ENCODE results near the gene ABCA13.

DNA sequence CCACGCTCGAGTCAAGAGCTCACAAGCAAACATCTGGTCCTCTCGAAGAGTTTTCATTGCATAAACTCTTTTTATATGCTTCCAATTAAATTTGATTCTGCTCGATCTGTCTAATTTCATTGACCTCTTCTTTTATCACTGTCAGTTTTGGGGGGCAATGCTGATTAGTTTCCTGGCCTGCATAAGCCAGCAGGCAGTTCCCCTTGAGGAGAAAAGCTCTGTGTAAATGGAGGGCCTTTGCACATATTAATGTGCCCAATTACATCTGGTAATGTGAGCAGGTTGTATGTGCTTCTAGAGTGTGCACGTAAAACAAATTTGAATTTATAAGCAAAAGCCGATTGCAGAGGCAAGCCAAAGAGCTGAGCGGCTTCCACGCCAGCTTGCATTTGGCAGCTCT is 210.3 kb downstream of the ABCA13 start:
- no peak for TF ChIP-seq EZH2 (IDR thresholded peaks at IDR 0.05)
- no peak for TF ChIP-seq POLR2AphosphoS5 (IDR thresholded peaks at IDR 0.05; ENCODE audit: borderline replicate concordance, low read depth, low read length)
- no peak for TF ChIP-seq FOXP2 (optimal IDR thresholded peaks at IDR 0.05; ENCODE audit: control extremely low read depth, extremely low read length, insufficient read depth)
